Measurements from ENCODE around the gene GYPB.
"Not testable (repeated sequence)": the region's sequence is repeated elsewhere in the genome, so short reads cannot be mapped to it uniquely, and the experiment has no call there.

- TF ChIP-seq, protein P1, sequence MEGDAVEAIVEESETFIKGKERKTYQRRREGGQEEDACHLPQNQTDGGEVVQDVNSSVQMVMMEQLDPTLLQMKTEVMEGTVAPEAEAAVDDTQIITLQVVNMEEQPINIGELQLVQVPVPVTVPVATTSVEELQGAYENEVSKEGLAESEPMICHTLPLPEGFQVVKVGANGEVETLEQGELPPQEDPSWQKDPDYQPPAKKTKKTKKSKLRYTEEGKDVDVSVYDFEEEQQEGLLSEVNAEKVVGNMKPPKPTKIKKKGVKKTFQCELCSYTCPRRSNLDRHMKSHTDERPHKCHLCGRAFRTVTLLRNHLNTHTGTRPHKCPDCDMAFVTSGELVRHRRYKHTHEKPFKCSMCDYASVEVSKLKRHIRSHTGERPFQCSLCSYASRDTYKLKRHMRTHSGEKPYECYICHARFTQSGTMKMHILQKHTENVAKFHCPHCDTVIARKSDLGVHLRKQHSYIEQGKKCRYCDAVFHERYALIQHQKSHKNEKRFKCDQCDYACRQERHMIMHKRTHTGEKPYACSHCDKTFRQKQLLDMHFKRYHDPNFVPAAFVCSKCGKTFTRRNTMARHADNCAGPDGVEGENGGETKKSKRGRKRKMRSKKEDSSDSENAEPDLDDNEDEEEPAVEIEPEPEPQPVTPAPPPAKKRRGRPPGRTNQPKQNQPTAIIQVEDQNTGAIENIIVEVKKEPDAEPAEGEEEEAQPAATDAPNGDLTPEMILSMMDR (conservative IDR thresholded peaks at IDR 0.05 in 1 of 2, IDR thresholded peaks at IDR 0.05 in 1 of 2; ENCODE audit: extremely low read depth in 1 of 2, insufficient read depth in 1 of 2, low read depth in 1 of 2, low read length in 2 of 2), result not testable (repeated sequence)
- TF ChIP-seq EZH2 (IDR thresholded peaks at IDR 0.05; ENCODE audit: borderline replicate concordance, low read length), result not testable (repeated sequence)
Observed at GRCh38 chr4:144024399-144025053, 5.3 kb upstream of the GYPB start.

Measured in mammary epithelial cell (primary cell).